ENCODE data around the gene SLC24A3. TPM values are rescaled to one million over a fixed set of nuclear protein-coding genes. Genes with fewer than 3 reads are reported as not detected.

The SLC24A3 gene
- total and polyA plus RNA-seq, 2 of the 13 experiments (the other 11 are each of a cell fraction or from before 2014, with no cell fraction given): not detected

DNA sequence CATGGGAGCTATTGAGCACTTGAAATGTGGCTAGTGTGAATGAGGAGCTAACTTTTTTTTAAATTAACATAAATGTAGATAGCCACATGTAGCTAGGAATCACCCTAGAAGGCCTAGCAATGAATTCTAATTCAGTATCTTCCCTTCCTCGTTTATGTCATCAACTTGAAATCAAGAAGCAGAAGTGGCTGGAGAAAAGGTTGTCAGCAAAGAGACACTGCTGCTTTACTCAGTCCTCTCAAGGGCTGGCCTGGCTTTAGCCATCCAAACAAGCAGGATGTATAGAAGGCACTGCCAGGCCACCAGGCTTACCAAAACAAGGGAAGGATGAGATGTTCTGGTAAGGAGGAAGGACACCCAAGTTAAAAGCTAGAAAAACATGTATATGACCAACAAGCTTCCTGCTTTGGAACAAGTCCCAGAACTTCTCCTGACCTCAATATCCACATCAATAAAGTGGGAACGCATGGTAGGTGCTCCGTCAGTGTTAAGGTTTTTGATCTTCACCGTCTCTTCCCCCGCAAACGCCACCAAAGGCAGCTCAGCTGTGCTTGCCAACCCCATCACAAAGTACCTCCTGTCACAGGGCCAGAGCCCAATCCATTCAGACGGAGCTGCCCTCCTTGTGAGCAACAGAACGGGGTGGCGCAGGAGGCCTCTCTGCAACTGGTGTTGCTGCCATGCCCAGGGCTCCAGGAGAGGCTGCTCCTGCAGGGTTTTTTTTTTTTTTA is 309.8 kb downstream of the SLC24A3 start:
- Histone ChIP-seq H3K9ac (ENCODE audit: insufficient read depth, low read depth, low read length) (no peak overlapping the region), H3K36me3 (replicated peaks in 1 of 2; ENCODE audit: control insufficient read depth in 1 of 2, insufficient read depth in 2 of 2, low read length in 2 of 2) (no peaks in the 10 kb centered on the region), H2AFZ (ENCODE audit: low read length) (no peak overlapping the region), H3K9me3 (ENCODE audit: low read length) (no peaks in the 10 kb centered on the region), H3K4me1 (ENCODE audit: insufficient read depth, low read length) (no peaks in the 10 kb centered on the region), H4K20me1 (ENCODE audit: insufficient read depth, low read length) (no peaks in the 10 kb centered on the region), H3K4me3 (replicated peaks in 1 of 3; ENCODE audit: insufficient read depth in 1 of 3, low read depth in 2 of 3, low read length in 3 of 3) (no peak overlapping the region), H3K4me2 (ENCODE audit: low read depth, low read length) (no peak overlapping the region), H3K27ac (ENCODE audit: extremely low read length, insufficient read depth, low read length) (no peak overlapping the region), H3K79me2 (ENCODE audit: insufficient read depth, low read length) (no peaks in the 10 kb centered on the region), H3K27me3 (ENCODE audit: control insufficient read depth in 1 of 2, insufficient read depth in 2 of 2, low read length in 2 of 2) (peaks cover 0 to 4% of the 10 kb centered on the region in 2 experiments; a peak in 1 of 5 replicates)
- in situ Hi-C loops (cut with HindIII; ENCODE audit: extremely low pct_ligation_motif_present, low pct_unique_long_range_greater_than_20kb): no loop called here
- no peak for ATAC-seq
- POLR2A ChIA-PET: no interaction called here
- DNase-seq (ENCODE audit: low spot score): no peak
- CTCF ChIA-PET (ENCODE audit: low intra/inter-chr PET ratio, low total read pairs): no interaction called here
- intact Hi-C loops (cut with micrococcal nuclease; ENCODE audit: unreplicated experiment): loop anchor here (10.0 kb wide), 1 partner anchor 143 kb away; no protein-coding TSS in a partner anchor
- no TSS peak for BruUV-seq (replicated peaks)
- no peak for FAIRE-seq
- 42% methylated on average over 9 of the region's 9 CpGs for WGBS (ENCODE audit: low lambda C conversion rate)
- TF ChIP-seq GABPA (IDR thresholded peaks at IDR 0.05; ENCODE audit: low read depth, low read length) (no peak), GABPA (CRISPR knock-in tag; IDR thresholded peaks at IDR 0.05; ENCODE audit: low read depth) (no peak), MTA3 (CRISPR knock-in tag; IDR thresholded peaks at IDR 0.05) (no peak), ERF (CRISPR knock-in tag; IDR thresholded peaks at IDR 0.05) (no peak), RARG (CRISPR knock-in tag; IDR thresholded peaks at IDR 0.05; ENCODE audit: low read depth) (no peak), ZNF225 (CRISPR knock-in tag; IDR thresholded peaks at IDR 0.05) (no peak), ZNF616 (CRISPR knock-in tag; IDR thresholded peaks at IDR 0.05; ENCODE audit: low read depth) (no peak), ZNF136 (CRISPR knock-in tag; IDR thresholded peaks at IDR 0.05; ENCODE audit: low read depth) (no peak), SSRP1 (CRISPR knock-in tag; IDR thresholded peaks at IDR 0.05) (no peak), NR2C2 (CRISPR knock-in tag; IDR thresholded peaks at IDR 0.05; ENCODE audit: borderline replicate concordance) (no peak), ZNF160 (CRISPR knock-in tag; IDR thresholded peaks at IDR 0.05) (no peak)
- TF ChIP-seq, protein P1, sequence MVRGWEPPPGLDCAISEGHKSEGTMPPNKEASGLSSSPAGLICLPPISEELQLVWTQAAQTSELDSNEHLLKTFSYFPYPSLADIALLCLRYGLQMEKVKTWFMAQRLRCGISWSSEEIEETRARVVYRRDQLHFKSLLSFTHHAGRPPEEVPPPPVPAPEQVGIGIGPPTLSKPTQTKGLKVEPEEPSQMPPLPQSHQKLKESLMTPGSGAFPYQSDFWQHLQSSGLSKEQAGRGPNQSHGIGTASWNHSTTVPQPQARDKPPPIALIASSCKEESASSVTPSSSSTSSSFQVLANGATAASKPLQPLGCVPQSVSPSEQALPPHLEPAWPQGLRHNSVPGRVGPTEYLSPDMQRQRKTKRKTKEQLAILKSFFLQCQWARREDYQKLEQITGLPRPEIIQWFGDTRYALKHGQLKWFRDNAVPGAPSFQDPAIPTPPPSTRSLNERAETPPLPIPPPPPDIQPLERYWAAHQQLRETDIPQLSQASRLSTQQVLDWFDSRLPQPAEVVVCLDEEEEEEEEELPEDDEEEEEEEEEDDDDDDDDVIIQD (CRISPR knock-in tag; IDR thresholded peaks at IDR 0.05; ENCODE audit: low read depth): no peak
- TF ChIP-seq, protein P2, sequence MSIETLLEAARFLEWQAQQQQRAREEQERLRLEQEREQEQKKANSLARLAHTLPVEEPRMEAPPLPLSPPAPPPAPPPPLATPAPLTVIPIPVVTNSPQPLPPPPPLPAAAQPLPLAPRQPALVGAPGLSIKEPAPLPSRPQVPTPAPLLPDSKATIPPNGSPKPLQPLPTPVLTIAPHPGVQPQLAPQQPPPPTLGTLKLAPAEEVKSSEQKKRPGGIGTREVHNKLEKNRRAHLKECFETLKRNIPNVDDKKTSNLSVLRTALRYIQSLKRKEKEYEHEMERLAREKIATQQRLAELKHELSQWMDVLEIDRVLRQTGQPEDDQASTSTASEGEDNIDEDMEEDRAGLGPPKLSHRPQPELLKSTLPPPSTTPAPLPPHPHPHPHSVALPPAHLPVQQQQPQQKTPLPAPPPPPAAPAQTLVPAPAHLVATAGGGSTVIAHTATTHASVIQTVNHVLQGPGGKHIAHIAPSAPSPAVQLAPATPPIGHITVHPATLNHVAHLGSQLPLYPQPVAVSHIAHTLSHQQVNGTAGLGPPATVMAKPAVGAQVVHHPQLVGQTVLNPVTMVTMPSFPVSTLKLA (IDR thresholded peaks at IDR 0.05): no peak
- TF ChIP-seq, protein P3, sequence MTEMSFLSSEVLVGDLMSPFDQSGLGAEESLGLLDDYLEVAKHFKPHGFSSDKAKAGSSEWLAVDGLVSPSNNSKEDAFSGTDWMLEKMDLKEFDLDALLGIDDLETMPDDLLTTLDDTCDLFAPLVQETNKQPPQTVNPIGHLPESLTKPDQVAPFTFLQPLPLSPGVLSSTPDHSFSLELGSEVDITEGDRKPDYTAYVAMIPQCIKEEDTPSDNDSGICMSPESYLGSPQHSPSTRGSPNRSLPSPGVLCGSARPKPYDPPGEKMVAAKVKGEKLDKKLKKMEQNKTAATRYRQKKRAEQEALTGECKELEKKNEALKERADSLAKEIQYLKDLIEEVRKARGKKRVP (CRISPR knock-in tag; IDR thresholded peaks at IDR 0.05): no peak
- TF ChIP-seq, protein P4, sequence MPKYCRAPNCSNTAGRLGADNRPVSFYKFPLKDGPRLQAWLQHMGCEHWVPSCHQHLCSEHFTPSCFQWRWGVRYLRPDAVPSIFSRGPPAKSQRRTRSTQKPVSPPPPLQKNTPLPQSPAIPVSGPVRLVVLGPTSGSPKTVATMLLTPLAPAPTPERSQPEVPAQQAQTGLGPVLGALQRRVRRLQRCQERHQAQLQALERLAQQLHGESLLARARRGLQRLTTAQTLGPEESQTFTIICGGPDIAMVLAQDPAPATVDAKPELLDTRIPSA (CRISPR knock-in tag; IDR thresholded peaks at IDR 0.05; ENCODE audit: borderline replicate concordance): no peak
- TF ChIP-seq, protein P5, sequence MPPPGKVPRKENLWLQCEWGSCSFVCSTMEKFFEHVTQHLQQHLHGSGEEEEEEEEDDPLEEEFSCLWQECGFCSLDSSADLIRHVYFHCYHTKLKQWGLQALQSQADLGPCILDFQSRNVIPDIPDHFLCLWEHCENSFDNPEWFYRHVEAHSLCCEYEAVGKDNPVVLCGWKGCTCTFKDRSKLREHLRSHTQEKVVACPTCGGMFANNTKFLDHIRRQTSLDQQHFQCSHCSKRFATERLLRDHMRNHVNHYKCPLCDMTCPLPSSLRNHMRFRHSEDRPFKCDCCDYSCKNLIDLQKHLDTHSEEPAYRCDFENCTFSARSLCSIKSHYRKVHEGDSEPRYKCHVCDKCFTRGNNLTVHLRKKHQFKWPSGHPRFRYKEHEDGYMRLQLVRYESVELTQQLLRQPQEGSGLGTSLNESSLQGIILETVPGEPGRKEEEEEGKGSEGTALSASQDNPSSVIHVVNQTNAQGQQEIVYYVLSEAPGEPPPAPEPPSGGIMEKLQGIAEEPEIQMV (CRISPR knock-in tag; IDR thresholded peaks at IDR 0.05; ENCODE audit: low read depth): no peak
